Spleen (tissue), 11 donors: ENCODE measurements around the gene CHD3. TPM values are rescaled to one million over a fixed set of nuclear protein-coding genes. Genes with fewer than 3 reads are reported as not detected.

ENCODE experiments used
- DNase-seq: peaks from one replicate; pipeline ENCODE4 v3.0.0-alpha.2; 2020
- H3K27ac ChIP-seq, 8 donors: fragments of 200-600 bp; sonication (generic) in 7 of 8; 1 replicate in 4 of 8; 2 replicates in 4 of 8; pipeline versions ENCODE4 v1.5.0 to v1.8.0; 2016 to 2021; ENCODE audit warnings: inconsistent platforms in 4 of 8, mild to moderate bottlenecking in 4 of 8, moderate library complexity in 1 of 8
- H3K27me3 ChIP-seq, 7 donors: fragments of 200-600 bp; sonication (generic) in 6 of 7; replicated peaks in 1 of 7; 1 replicate in 4 of 7; 2 replicates in 3 of 7; pipeline versions ENCODE4 v1.5.0 to v1.8.0; 2016 to 2021; ENCODE audit warnings: inconsistent platforms in 3 of 7, mild to moderate bottlenecking in 1 of 7
- H3K36me3 ChIP-seq, 6 donors: fragments of 200-600 bp; sonication (generic) in 5 of 6; 1 replicate in 4 of 6; 2 replicates in 2 of 6; pipeline versions ENCODE4 v1.5.0 to v1.8.0; 2016 to 2021; ENCODE audit warnings: inconsistent platforms in 2 of 6
- H3K4me1 ChIP-seq, 6 donors: fragments of 200-600 bp; sonication (generic) in 5 of 6; 1 replicate in 3 of 6; 2 replicates in 3 of 6; pipeline versions ENCODE4 v1.5.0 to v1.8.0; 2016 to 2021; ENCODE audit warnings: inconsistent platforms in 3 of 6
- H3K4me3 ChIP-seq, 8 donors: fragments of 200-600 bp; sonication (generic) in 7 of 8; 1 replicate in 4 of 8; 2 replicates in 4 of 8; pipeline versions ENCODE4 v1.5.0 to v1.8.0; 2016 to 2021; ENCODE audit warnings: inconsistent platforms in 4 of 8, mild to moderate bottlenecking in 4 of 8, moderate library complexity in 2 of 8
- H3K9me3 ChIP-seq, 8 donors: fragments of 200-600 bp; sonication (generic) in 7 of 8; 1 replicate in 4 of 8; 2 replicates in 4 of 8; pipeline versions ENCODE4 v1.5.0 to v1.8.0; 2016 to 2021; ENCODE audit warnings: inconsistent platforms in 4 of 8
- CTCF ChIP-seq, 11 experiments: fragments of 200-600 bp in 7 of 11; fragments of 450-650 bp in 4 of 11; sonication (generic) in 4 of 11; IDR thresholded peaks in 8 of 11; conservative IDR thresholded peaks in 3 of 11; 1 replicate in 7 of 11; 2 replicates in 4 of 11; pipeline versions ENCODE4 v1.4.0 to v1.8.0; 2016 to 2021; ENCODE audit warnings: antibody characterized with exemption in 11 of 11, inconsistent platforms in 4 of 11, mild to moderate bottlenecking in 1 of 11
- POLR2A ChIP-seq, 3 donors: fragments of 450-650 bp; IDR thresholded peaks; one replicate each; pipeline ENCODE4 v1.5.1; 2017; ENCODE audit warnings: antibody characterized with exemption in 3 of 3, mild to moderate bottlenecking in 1 of 3
- POLR2AphosphoS5 ChIP-seq, 3 donors: sonication (generic); formaldehyde crosslinking; IDR thresholded peaks; one replicate each; pipeline ENCODE4 v1.5.1; 2017; ENCODE audit warnings: antibody characterized with exemption in 3 of 3
- WGBS, 5 donors: extraction: QIAGEN DNeasy Blood & Tissue Kit in 3 of 5; methylation state at CpG; one replicate each; pipeline versions ENCODE4 v1.1.5 to v1.1.7; 2013 to 2018; 5-methylcytosine and 5-hydroxymethylcytosine counted together
- intact Hi-C: fragments of 100-400 bp; cut with DNase I; formaldehyde crosslinking; loops from one replicate; pipeline ENCODE4 v1.15.0; 2023; ENCODE audit warnings: low total_unique reads
- polyA plus RNA-seq, 3 donors: library from polyadenylated mRNA; stranded (reverse); fragments of 200-250 nt; gene quantifications; one replicate each; pipeline ENCODE4 v1.2.1, GENCODE V29; 2013
- total RNA-seq, 7 donors: library from RNA; depleted of rRNA in 3 of 7; stranded (reverse); fragments of >200 nt in 3 of 7; fragmentation: NEBNext Ultra II Directional in 4 of 7; extraction: Animal tissue kit (Norgen Biotek cat#: 25700) in 4 of 7; gene quantifications; one replicate each; pipeline versions ENCODE4 v1.1.0 to v1.2.1, GENCODE V29; 2016 to 2021
- donor health status: healthy with polysubstance abuse.
- donor health status: DM: no; HTN: no; CAD: no; lungs with moderate emphysema.
- donor health status: DM: no; HTN: no; CAD: no.
- donor health status: Bipolar disorder and iron deficiency.
- donor health status: healthy.
- donor health status: DM: no; HTN: no; CAD: no.
- donor health status: DM: yes; HTN: yes; CAD: no.

Gene CHD3
- total and polyA plus RNA-seq, 10 donors: 37.0 to 117 (median 82.5) TPM

- WGBS, 5 donors: 0 to 1% (median 0%) methylated on average over 29 to 35 of the region's 35 CpGs
Observed at GRCh38 chr17:7887482-7888183, 956 bp upstream of the CHD3 start.

GRCh38 chr17:7889166-7889955 lies 772 bp downstream of the CHD3 start:
- DNase-seq: peak; percentile 94
- TF ChIP-seq POLR2AphosphoS5 (IDR thresholded peaks at IDR 0.05): peak; percentile 89 to 93 (median 90)
- no peak for TF ChIP-seq POLR2A (IDR thresholded peaks at IDR 0.05)
- TF ChIP-seq CTCF (IDR thresholded peaks at IDR 0.05 in 8 of 11, conservative IDR thresholded peaks at IDR 0.05 in 3 of 11): peak; percentile 24 to 73 (median 58)
- Histone ChIP-seq H3K9me3 (no peaks in the 10 kb centered on the region), H3K4me1 (peaks cover 31 to 57% (median 48%) of the 10 kb centered on the region in 6 donors), H3K4me3 (peak overlapping the region in 3 of 8 donors; percentile 5 to 93 (median 10)), H3K27ac (peak overlapping the region; percentile 81 to 97 (median 94)), H3K27me3 (no peaks in the 10 kb centered on the region), H3K36me3 (peaks cover 0 to 49% (median 39%) of the 10 kb centered on the region in 6 donors)
- intact Hi-C loops: no loop called here
- 38 to 61% (median 44%) methylated on average over 11 of the region's 11 CpGs for WGBS, 5 donors

More at GRCh38 chr17:7887482-7888183, 956 bp upstream of the CHD3 start:
- peaks cover 0 to 35% (median 23%) of the 10 kb centered on the region in 6 donors for H3K36me3 ChIP-seq
- H3K4me1 ChIP-seq: peaks cover 31 to 74% (median 63%) of the 10 kb centered on the region in 6 donors
- H3K4me3 ChIP-seq: peak overlapping the region; percentile 47 to 93 (median 78)
- no peaks in the 10 kb centered on the region for H3K9me3 ChIP-seq
- peak; percentile 94 for DNase-seq
- H3K27ac ChIP-seq: peak overlapping the region; percentile 81 to 97 (median 94)
- H3K27me3 ChIP-seq: no peaks in the 10 kb centered on the region
- intact Hi-C loops: no loop called here
- peak in 2 of 3 donors; percentile 86 to 87 for TF ChIP-seq POLR2AphosphoS5 (IDR thresholded peaks at IDR 0.05)
- TF ChIP-seq CTCF (IDR thresholded peaks at IDR 0.05 in 8 of 11, conservative IDR thresholded peaks at IDR 0.05 in 3 of 11): peak in 3 of 11 experiments; percentile 19 to 27 (median 25)
- peak in 1 of 3 donors; percentile 38 for TF ChIP-seq POLR2A (IDR thresholded peaks at IDR 0.05)

GRCh38 chr17:7893187-7893880 lies 4.7 kb downstream of the CHD3 start:
- H3K4me1 ChIP-seq: peaks cover 16 to 35% (median 21%) of the 10 kb centered on the region in 6 donors
- TF ChIP-seq POLR2AphosphoS5 (IDR thresholded peaks at IDR 0.05) (no peak), CTCF (IDR thresholded peaks at IDR 0.05 in 8 of 11, conservative IDR thresholded peaks at IDR 0.05 in 3 of 11) (no peak), POLR2A (IDR thresholded peaks at IDR 0.05) (no peak)
- no peak overlapping the region for H3K27ac ChIP-seq
- no peaks in the 10 kb centered on the region for H3K27me3 ChIP-seq
- no peaks in the 10 kb centered on the region for H3K9me3 ChIP-seq
- no peak for DNase-seq
- H3K36me3 ChIP-seq: peaks cover under 1 to 89% (median 77%) of the 10 kb centered on the region in 6 donors
- no peak overlapping the region for H3K4me3 ChIP-seq
- intact Hi-C loops: no loop called here
- 92 to 97% (median 94%) methylated on average over 14 to 15 of the region's 15 CpGs for WGBS, 5 donors
